GM18502 (cell line): ENCODE measurements around the gene VPS54.
"Not testable (repeated sequence)": the region's sequence is repeated elsewhere in the genome, so short reads cannot be mapped to it uniquely, and the experiment has no call there.

Source experiments
- ATAC-seq: cut with Tn5 transposase; IDR thresholded peaks from one replicate; pipeline ENCODE4 v1.9.1; 2021; ENCODE audit warnings: mild to moderate bottlenecking; ENCODE audit not compliant: unreplicated experiment, poor library complexity

The VPS54 gene

DNA sequence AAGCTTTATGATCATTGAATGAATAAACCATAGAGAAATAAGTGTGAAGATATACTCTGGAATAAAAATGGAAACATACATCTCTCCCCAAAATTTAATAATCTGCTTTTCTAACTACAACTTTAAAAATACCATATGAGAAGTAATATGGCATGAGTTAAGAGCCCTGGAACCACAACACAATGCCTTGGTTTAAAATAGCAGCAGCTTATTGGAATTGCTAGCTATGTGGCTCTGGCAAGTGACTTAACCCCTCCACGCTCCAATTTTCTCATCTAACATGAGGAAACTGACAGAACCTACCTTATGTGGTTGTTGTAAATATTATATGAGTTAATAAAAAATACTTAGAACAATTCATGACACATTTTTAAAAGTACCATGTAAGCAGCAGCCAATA, 76.4 kb downstream of the VPS54 start:
- no peak for ATAC-seq

DNA sequence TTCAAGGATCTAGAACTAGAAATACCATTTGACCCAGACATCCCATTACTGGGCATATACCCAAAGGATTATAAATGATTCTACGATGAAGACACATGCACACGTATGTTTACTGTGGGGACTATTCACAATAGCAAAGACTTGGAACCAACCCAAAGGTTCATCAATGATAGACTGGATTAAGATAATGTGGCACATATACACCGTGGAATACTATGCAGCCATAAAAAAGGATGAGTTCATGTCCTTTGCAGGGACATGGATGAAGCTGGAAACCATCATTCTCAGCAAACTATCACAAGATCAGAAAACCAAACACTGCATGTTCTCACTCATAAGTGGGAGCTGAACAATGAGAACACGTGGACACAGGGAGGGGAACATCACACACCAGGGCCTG, 87.1 kb downstream of the VPS54 start:
- ATAC-seq: not testable (repeated sequence)

DNA sequence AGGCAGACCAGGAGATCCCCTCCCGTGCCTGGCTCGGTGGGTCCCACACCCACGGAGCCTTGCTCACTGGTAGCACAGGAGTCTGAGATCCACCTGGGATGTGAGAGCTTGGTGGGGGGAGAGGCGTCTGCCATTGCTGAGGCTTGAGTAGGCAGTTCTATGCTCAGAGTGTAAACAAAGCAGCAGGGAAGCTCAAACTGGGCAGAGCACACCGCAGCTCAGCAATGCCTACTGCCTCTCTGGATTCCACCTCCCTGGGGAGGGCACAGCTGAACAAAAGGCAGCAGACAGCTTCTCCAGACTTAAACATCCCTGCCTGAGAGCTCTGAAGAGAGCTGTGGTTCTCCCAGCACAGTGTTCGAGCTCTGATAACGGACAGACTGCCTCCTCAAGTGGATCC, 92.4 kb downstream of the VPS54 start:
- ATAC-seq: no peak

DNA sequence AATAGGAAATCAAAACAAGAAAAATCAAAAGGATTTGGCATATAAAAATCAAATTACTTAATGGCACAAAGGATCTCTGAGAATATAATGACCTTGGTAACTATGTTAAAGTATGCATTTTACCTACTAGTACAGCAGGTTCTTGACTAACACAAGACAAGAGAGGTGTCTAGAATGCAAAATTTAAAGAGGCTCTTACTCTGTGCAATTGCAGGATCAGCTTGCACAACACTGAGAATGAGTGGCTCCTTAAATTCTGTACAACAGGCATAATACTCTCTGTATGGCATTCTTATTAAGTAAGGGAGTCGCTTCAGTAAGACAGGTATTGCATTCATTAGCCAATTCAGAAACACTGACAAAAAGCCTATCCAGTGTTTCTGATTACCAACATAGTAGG, 104.9 kb downstream of the VPS54 start:
- no peak for ATAC-seq

DNA sequence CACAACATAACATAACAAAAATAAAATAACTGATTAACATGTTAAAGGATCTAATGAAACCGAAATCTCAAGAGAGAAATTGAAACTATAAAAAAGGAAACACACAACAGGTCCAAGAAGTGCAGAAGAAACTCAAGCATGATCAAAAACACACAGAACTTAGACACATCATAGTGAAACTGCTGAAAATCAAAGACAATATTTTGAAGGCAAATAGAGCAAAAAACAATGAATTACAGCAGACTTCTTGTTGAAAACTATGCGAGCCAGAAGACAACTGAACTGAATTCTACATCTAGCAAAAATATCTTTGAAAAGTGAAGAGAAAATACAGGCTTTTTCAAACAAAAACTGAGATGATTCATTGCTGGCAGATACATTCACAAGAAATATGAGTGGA, 116.2 kb downstream of the VPS54 start:
- ATAC-seq: peak; percentile 65

DNA sequence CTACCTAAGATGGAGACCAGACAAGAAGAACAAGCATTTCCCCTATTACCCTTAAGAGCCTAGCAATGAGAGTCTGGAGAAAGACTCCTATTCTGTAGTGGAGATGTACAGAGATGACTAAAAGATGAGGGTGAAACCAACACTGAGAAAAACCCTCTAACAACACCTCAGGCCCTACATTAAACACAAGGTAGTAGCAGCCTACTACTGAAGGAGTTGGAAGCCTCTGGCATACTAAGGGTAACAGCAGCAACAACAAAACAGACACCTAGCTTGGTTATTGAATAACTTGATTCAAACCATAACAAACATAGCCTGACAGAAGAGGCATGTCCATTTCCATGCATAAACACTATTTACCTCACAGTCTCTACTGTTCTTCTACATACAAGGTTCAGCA, 117.1 kb downstream of the VPS54 start:
- no peak for ATAC-seq

DNA sequence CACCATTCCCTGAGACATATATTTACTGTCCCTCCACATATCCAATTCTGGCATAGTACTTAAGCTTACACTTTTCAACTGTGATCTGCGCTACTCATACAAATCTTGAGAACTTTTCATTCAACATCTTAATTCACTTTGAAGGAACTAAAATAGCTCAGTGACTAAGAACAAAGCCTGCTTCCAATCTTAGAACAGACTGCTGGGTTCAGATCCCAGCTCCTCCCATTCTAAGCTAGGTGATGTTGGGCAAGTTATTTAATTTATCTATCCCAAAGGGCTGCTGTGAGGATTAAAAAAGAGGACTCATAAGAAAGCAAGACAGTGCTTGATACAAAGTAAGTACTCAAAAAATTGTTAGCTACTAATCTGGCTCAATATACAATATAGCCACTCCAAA, 119.6 kb downstream of the VPS54 start:
- no peak for ATAC-seq

DNA sequence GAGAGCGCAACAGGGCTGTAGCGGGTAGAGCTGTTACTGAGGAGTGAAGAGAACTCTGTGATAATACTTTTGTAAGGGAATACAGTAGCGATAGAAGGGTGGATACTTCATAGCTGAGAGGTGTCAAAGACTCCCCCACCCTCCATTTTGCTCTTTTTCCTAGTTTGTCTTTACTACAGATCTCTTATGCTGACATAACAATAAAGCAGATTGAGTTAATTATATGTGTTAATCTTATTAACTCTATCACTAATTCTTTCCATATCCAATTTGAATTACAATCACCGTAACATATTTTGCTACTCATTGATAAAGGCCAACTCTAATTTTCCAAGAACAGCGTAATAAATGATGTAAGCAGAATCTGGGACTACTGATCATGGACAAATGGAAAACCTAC, 120.4 kb downstream of the VPS54 start:
- ATAC-seq: no peak

DNA sequence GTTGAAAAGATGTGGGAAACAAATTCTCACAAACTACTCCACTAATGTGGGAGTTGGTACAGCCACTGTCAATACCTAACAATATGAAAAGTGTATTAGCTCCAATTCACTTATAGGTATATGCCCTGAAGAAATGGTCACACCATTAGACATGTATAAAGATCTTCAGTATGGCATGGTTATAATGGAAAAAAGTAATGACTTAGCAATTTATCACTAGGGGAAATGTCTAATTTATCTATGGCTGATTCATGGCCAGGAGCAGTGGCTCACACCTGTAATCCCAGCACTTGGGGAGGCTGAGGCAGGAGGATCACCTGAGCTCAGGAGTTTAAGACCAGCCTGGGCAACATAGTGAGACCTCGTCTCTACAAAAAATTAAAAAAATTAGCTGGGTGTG, 125.1 kb downstream of the VPS54 start:
- no peak for ATAC-seq

DNA sequence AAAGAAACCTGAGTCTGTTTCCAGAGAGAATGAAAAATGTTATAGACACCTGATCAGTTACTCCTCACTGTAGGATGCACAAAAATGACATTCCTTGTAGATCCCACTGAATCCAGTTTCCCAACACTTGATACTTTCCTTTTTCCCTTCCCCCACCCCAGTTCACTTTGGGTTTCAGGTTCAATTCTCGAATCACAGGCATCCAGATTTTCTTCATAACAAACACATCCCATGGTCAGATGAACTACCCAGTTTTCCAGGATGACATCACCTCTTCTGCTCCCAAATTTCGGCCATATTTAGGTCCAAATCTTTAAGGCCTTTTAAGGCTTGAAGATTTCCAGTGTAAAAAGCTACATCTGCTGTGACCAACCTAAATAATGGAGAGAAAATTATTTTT, 126.1 kb downstream of the VPS54 start:
- no peak for ATAC-seq

DNA sequence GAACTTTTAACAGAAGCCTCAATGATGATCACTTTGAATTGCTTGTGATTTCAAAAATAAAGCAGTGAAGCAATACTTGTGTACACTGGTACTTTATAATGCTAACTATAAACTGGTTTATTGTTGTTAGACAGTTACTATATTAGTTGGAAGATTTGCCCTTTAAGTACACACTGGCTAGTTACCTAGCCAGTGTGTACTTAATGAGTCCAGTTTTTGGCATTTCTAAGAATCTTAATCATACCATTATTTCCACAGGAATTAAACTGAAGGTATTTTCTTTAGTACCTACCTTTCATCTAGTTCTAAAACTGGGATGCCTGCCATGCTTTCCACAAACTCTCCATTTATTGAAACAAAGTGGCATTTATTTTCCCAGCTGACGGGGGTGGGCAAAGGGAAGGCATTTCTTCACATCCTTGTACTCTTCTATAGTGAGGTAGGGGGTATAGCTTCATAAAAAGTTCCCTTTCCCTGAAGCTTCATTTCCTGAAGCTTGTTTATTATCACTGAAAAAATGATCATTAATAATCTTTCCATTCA, 127.7 kb downstream of the VPS54 start:
- ATAC-seq: no peak

DNA sequence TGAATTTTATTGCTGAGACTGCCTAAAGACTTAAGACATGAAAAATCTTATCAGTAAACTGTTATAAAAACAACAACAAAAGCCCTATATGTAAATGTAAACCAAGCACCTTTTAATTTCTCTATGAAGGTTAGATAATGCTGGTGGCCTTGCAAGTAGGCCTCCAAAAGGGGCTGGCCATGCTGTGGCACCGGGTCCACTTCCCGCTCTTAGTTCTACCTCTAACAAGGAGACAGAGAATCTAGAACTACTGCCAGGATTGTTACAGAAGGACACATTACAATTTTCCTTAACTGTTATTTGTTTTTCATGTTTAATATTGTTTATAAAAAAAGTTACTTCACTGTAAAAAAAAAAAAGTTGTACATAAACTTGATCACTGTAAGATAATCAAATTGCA, 128.6 kb downstream of the VPS54 start:
- ATAC-seq: no peak

DNA sequence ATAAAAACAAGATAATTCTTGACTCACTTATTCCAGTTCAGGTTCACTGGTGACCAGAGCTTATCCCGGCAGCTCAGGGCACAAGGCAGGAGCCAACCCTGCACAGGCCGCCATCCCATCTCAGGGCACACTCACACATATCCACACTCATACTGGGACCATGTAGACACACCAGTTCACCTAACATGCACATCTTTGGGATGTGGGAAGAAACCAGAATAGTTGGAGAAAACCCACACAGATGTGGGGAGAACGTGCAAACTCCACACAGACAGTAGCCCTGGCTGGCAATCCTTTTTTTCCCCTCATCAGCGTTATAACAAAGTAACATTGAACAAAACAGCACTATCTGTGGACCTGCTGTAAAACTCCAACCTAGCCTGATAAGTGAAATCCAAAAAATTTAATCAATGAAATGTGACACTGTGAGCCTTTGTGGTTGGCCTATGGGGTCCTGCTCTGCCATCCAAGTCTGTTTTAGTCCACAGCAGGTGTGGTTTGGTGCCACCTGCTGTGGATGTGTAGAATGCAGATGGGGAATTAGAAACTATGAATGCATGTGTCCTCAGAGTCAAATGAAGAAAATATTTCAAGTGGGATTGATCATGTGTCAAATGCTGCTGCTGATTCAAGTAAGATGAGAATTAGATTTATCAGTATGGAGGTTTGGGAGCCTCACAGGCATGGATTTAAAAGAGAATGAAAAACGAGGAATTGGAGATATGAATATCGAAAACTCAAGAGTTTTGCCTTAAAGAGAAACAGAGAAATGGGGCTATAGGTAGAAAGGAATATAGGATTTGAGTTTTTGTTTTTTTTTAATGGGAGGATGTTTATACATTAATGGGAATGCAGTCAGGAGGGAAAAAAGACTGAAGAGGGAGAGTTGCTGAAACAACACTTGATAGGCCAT, 130.5 kb downstream of the VPS54 start:
- ATAC-seq: peak; percentile 84

DNA sequence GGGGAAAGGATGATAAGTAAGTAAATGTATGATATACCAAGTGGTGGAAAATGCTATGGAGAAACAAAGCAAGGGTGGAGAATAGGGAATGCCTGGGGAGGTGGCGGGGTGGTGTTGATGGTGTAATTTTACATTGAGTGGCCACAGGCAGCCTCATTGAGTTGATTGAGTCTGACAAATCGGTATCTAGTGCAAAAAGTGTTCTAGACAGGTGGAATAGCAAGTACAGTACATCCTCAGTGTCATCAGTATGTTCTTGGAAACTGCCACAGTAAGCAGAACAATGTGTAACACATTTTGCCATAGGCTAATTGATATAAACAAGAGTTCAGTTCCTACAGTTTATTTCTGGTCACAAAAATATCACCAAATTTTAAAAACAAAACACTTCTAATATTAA, 131.2 kb downstream of the VPS54 start:
- no peak for ATAC-seq

DNA sequence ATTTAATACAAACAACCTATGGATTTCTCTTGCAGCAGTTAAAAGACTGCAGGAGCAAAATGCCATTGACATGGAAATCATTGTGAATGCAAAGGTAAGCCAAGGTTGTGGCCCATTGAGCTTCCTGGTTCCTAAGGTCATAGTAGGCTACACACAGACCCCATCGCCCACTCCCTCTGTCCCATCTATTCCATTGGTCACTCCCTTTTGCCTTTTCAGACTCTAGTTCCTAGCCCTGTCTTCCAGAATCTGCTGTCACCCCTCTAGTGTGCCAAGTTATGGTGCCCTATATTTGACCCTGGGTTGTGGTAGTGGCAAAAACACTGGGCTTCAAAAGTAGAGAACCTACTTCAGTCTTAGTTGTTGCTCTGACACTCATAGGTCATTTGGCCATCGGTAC, 132.8 kb downstream of the VPS54 start:
- ATAC-seq: no peak

DNA sequence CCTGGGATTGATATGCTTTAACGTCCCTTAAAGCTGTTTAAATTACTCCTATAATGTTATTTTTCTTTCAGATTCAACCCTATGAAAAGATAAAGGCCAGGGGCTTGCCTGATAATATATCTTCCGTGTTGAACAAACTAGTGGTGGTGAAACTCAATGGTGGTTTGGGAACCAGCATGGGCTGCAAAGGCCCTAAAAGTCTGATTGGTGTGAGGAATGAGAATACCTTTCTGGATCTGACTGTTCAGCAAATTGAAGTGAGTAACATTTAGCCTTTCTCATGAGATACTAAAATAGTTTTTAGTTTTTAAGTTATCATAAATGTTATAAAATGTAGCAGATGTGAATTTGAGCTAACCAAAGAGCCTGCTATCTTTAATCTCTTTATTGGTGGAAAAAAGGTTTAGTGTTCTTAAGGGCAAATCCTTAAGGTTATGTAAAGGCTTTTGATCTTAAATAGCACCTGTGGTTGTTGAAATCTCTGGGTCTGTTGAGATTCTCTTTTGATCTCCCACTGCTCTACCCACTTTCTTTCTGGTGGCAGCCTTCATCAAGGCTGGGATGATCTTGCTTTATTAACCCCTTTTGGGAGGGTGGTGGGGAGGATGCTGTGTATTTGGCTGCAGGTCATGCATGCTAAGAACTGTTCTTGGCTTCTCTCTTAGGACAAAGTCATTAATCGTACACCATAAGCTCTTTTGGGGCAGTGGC, 136.7 kb downstream of the VPS54 start:
- no peak for ATAC-seq

DNA sequence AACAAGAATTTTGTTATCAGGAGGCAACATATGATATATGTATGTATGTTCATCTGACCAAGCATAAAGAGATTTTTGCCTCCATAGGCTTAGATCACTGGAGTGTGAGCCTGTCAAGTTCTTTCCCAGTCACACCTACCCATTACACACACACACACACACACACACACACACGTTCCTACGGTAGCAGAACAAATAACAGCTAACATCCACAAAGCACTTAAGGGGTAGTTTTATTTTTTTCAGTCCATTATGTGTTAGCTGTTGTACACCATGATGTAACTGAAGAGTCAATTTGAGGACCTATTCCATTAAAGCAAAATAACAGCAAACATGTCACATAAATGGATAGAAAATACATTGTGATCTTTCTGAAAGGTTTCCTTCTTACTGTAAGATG, 138.0 kb downstream of the VPS54 start:
- ATAC-seq: no peak

DNA sequence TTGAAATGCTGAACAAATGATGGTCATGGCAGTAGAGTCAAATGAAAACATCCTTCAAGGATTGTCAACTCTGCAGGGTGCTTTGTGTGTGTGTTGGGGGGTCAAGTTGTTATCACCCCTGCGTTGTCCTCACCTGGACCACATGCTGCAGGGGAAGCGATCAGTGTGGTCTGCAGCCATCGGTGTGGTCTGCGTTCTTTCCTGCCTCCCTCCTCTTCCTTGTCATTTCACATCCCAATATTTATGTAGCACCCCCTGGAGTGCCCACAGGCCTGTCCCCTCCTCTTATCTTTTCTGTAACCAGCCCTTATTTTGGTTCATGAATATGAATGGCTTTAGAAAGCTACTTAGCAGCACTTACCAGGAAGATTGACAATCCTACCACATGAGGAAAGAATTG, 138.6 kb downstream of the VPS54 start:
- ATAC-seq: no peak

DNA sequence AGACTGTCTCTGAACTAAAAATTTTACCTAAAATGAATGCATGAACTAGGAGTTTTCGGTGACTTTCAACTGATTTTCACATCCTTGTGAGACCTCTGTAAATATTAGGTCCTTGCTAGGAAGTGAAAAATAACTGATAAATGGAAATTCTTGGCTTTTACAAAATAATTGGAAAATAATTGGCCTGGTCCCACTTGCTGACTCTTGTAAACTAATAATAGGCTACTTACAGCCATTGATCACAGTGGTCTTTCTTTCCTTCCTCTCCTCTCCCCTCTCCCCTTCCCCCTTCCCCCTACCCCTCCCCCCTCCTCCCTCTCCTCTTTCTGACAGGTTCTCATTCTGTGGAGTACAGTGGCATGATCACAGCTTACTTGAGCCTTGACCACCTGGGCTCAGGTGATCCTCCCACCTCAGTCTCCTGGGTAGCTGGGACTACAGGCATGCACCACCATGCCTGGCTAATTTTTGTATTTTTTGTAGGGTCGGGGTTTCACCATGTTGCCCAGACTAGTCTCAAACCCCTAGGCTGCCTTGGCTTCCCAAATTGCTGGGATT, 139.3 kb downstream of the VPS54 start:
- ATAC-seq: no peak

DNA sequence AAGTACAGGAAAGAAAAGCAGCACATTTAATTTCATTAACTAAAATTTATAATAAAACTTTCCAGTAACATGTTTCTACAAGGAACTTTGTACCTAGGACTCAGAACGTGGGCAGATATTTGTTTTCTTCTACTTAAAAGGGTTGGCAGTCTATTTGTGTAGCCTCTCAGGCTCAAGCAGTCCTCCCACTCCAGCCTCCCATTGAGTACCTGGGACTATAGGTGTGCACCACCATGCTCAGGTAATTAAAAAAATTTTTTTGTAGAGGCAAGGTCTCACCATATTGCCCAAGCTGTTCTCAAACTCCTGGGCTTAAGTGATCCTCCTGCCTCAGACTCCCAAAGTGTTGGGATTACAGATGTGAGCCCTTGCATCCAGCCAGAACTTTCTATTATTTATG, 140.7 kb downstream of the VPS54 start:
- ATAC-seq: no peak

DNA sequence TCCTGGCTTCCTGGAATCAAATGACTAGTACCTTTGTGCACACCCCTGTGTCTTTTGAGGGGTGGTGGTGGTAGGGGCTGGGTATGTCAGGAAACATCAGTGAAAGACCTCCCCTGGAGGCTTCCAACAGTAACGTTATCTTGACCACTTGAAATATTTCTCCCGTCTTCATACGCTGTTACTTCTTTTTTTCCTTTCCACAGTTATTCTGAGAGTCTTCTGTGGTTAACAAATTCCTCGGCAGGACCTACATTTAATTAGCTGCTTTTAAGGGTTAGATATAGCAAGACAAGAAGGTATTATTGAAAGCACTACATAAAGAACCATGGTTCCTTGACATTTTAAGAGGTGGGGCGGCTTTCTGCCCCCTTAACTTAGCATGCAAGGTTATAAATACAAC, 142.9 kb downstream of the VPS54 start:
- no peak for ATAC-seq
